Trophoblast cell (in vitro differentiated cells and primary cell): ENCODE data around the gene VHLL.

ENCODE experiments used
- DNase-seq, 2 donors: peaks; one replicate each; pipeline ENCODE4 v3.0.0-alpha.2; 2016
- H2AFZ ChIP-seq: 2 replicates; pipeline ENCODE4 v1.6.1; 2013; ENCODE audit warnings: low read length, moderate library complexity, mild to moderate bottlenecking; ENCODE audit not compliant: insufficient read depth, poor library complexity
- H2AK5ac ChIP-seq: 2 replicates; pipeline ENCODE4 v1.6.1; 2013; ENCODE audit warnings: mild to moderate bottlenecking, low read length
- H2BK120ac ChIP-seq: 2 replicates; pipeline ENCODE4 v1.6.1; 2013; ENCODE audit warnings: low read length, mild to moderate bottlenecking, moderate library complexity; ENCODE audit not compliant: insufficient read depth, poor library complexity
- H2BK12ac ChIP-seq: 2 replicates; pipeline ENCODE4 v1.6.1; 2013; ENCODE audit warnings: mild to moderate bottlenecking, low read length, moderate library complexity
- H2BK5ac ChIP-seq: 2 replicates; pipeline ENCODE4 v1.6.1; 2013; ENCODE audit warnings: low read length, low read depth, moderate library complexity, mild to moderate bottlenecking; ENCODE audit not compliant: poor library complexity
- H3K14ac ChIP-seq: 2 replicates; pipeline ENCODE4 v1.6.1; 2013; ENCODE audit warnings: mild to moderate bottlenecking, low read length
- H3K18ac ChIP-seq: 2 replicates; pipeline ENCODE4 v1.6.1; 2013; ENCODE audit warnings: mild to moderate bottlenecking, low read length
- H3K23ac ChIP-seq: 2 replicates; pipeline ENCODE4 v1.6.1; 2013; ENCODE audit warnings: low read length
- H3K27ac ChIP-seq: 2 replicates; pipeline ENCODE4 v1.5.1; 2013; ENCODE audit warnings: low read depth, mild to moderate bottlenecking, inconsistent platforms, low read length, moderate library complexity
- H3K27me3 ChIP-seq: 2 replicates; pipeline ENCODE4 v1.6.1; 2013; ENCODE audit warnings: inconsistent platforms, mild to moderate bottlenecking, low read length, moderate library complexity; ENCODE audit not compliant: insufficient read depth
- H3K36me3 ChIP-seq, 2 experiments: 1 replicate in 1 of 2; 2 replicates in 1 of 2; pipeline ENCODE4 v1.6.1; 2013; ENCODE audit warnings: low read length in 2 of 2, mild to moderate bottlenecking in 2 of 2, moderate library complexity in 1 of 2; ENCODE audit not compliant: insufficient read depth in 2 of 2, control insufficient read depth in 1 of 2
- H3K4ac ChIP-seq: 2 replicates; pipeline ENCODE4 v1.6.1; 2013; ENCODE audit warnings: low read depth, mild to moderate bottlenecking, low read length, moderate library complexity
- H3K4me1 ChIP-seq, 2 experiments: 1 replicate in 1 of 2; 2 replicates in 1 of 2; pipeline ENCODE4 v1.6.1; 2013; ENCODE audit warnings: low read length in 2 of 2, mild to moderate bottlenecking in 2 of 2, moderate library complexity in 1 of 2; ENCODE audit not compliant: insufficient read depth in 2 of 2, control insufficient read depth in 1 of 2
- H3K4me2 ChIP-seq: 2 replicates; pipeline ENCODE4 v1.6.1; 2013; ENCODE audit warnings: inconsistent platforms, mild to moderate bottlenecking, low read length, moderate library complexity
- H3K4me3 ChIP-seq: 2 replicates; pipeline ENCODE4 v1.5.1; 2013; ENCODE audit warnings: mild to moderate bottlenecking, low read depth, low read length, inconsistent platforms
- H3K79me1 ChIP-seq: one replicate; pipeline ENCODE4 v1.6.1; 2013; ENCODE audit warnings: low read length
- H3K79me2 ChIP-seq: 2 replicates; pipeline ENCODE4 v1.6.1; 2013; ENCODE audit warnings: low read length, mild to moderate bottlenecking; ENCODE audit not compliant: control insufficient read depth, insufficient read depth, poor library complexity
- H3K9ac ChIP-seq: 2 replicates; pipeline ENCODE4 v1.6.1; 2013; ENCODE audit warnings: mild to moderate bottlenecking, low read length
- H3K9me3 ChIP-seq: 2 replicates; pipeline ENCODE4 v1.6.1; 2013; ENCODE audit warnings: low read depth, mild to moderate bottlenecking, control low read depth, inconsistent platforms, low read length; ENCODE audit not compliant: insufficient read depth
- H4K12ac ChIP-seq: 2 replicates; pipeline ENCODE4 v1.6.1; 2013; ENCODE audit warnings: low read depth, mild to moderate bottlenecking, low read length, moderate library complexity
- H4K8ac ChIP-seq: 2 replicates; pipeline ENCODE4 v1.6.1; 2013; ENCODE audit warnings: low read depth, mild to moderate bottlenecking, low read length, moderate library complexity
- H4K91ac ChIP-seq: one replicate; pipeline ENCODE4 v1.6.1; 2013; ENCODE audit warnings: low read depth, mild to moderate bottlenecking, low read length, moderate library complexity
- WGBS: extraction: QIAGEN DNeasy Blood & Tissue Kit; methylation state at CpG from one replicate; pipeline ENCODE4 v1.1.7; 2013; ENCODE audit warnings: missing lambda C conversion rate; ENCODE audit not compliant: insufficient read length, insufficient coverage; ENCODE audit errors: extremely low coverage; 5-methylcytosine and 5-hydroxymethylcytosine counted together

The VHLL gene

DNA sequence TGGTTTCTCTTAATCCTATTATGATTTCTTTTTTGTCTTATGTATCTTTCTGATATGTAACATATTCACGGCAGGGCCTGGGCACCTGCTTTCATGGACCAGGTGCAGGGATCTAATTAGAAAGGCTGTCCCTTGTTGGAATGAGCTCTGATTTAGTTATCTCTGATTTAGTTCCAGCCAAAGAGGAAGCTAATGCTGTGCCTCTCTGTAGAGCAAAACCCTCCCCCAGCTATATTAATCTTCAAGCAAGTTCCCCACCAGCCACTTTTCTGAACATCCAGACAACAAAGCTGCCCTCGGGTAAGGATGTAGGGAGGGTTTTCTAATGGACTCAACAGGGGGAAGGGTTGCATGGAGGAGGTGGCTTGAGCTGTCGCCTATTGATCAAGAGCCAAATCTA lies 45.3 kb upstream of the VHLL start:
- Histone ChIP-seq H2BK12ac (no peak overlapping the region), H2BK5ac (no peak overlapping the region), H3K27ac (no peak overlapping the region), H4K8ac (no peak overlapping the region), H3K9me3 (no peaks in the 10 kb centered on the region), H2AFZ (no peak overlapping the region), H2BK120ac (no peak overlapping the region), H3K18ac (no peak overlapping the region), H3K4me2 (no peak overlapping the region), H4K91ac (no peak overlapping the region), H3K36me3 (no peaks in the 10 kb centered on the region), H3K23ac (no peak overlapping the region), H2AK5ac (no peak overlapping the region), H3K4ac (no peak overlapping the region), H3K4me1 (peaks cover 0 to 2% of the 10 kb centered on the region in 2 experiments), H3K79me2 (no peaks in the 10 kb centered on the region), H3K9ac (no peak overlapping the region), H3K4me3 (no peak overlapping the region), H4K12ac (no peak overlapping the region), H3K27me3 (no peaks in the 10 kb centered on the region), H3K79me1 (no peaks in the 10 kb centered on the region), H3K14ac (no peak overlapping the region)
- no CpG with 5 or more reads among the region's 3 CpGs for WGBS
- DNase-seq, result no peak

DNA sequence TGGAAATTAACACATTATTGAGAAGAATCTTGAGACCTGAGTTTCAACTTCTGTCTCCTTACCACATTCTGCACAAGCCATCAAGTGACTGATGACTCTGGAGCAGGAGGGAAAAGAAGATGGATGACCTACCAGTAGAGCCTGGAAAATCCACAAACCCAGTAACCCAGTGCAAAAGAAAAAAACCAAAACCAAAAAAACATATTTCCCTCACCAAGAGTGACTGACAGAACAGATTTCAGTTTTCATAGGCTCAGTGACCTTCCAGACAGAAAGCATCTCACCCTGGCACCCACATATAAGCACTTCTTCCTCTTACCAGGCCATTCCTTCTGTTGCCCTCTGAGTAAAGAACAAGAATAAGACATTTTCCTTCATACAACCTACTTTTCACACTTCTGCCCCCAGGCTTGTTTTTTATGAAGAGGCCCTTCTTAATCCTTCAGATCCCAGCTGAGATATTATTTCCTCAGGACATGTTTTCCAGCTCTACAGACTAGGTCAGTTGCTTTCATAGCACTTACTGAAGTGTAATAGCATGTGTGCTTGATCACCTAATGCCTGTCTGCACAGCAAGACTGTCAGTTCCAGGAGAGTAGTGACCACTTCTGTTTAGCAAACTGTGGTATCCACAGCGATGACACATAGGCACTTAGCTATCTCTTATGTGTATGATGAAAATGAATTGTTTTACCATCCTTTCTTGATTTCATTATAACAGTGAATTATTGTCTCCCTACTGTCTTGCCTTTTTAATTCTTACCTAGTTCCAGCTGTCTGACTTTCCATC lies 43.3 kb upstream of the VHLL start:
- Histone ChIP-seq H3K79me2 (peaks cover 4% of the 10 kb centered on the region), H3K27ac (no peak overlapping the region), H3K4me3 (no peak overlapping the region), H4K8ac (no peak overlapping the region), H4K12ac (no peak overlapping the region), H3K4me2 (no peak overlapping the region), H3K9ac (no peak overlapping the region), H3K18ac (no peak overlapping the region), H2BK120ac (no peak overlapping the region), H3K79me1 (peaks cover 5% of the 10 kb centered on the region), H3K4me1 (peaks cover 0 to 2% of the 10 kb centered on the region in 2 experiments), H3K9me3 (no peaks in the 10 kb centered on the region), H3K27me3 (no peaks in the 10 kb centered on the region), H4K91ac (no peak overlapping the region), H3K4ac (no peak overlapping the region), H2AFZ (no peak overlapping the region), H2BK12ac (no peak overlapping the region), H3K36me3 (no peaks in the 10 kb centered on the region), H2AK5ac (no peak overlapping the region), H3K14ac (no peak overlapping the region), H2BK5ac (no peak overlapping the region), H3K23ac (no peak overlapping the region)
- whole genome bisulfite sequencing, result no CpG with 5 or more reads among the region's 1 CpG
- DNase-seq, result no peak

DNA sequence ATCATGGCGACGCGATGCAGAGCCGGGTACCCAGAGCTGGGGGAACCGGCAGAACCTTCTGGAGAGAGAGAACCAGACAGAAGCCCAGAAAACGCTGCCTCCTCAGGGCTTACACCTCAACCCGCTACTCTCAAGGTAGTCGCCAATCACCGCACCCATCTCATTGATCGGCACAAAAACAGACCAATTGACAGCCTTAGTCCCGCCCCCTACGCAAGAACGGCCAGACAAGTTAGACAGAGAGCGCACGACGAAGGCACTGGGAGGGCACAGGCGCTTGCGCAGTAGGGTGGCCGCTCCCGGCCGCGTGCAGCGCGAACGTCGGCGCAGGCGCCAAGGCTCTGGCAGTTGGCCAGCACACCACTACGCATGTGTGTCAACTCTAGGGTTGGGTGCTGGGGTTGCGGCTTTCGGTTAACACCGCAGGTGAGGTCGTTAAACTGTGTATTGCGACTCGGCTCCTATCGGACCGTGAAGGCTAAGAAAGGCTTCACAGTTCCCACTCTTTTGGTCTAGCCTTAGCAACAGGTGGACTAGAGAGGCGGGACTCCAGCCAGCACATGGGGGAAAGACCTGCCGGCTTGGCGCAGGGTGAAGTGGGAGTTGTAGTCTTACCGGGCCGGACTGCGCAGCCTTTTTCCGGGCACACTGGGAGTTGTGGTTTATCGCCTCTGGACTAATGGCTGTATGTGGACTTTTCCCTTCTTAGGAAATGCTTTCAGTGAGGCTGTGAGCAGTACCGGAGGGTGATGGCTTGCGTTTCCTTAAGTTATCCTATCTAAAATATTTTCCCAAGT lies 39.3 kb upstream of the VHLL start, which contains the start of the genes CCT3 and TSACC:
CCT3 (minus strand) TSS at position 113 of the 797 bp plus-strand sequence; CDS start at position 5, 108 bp downstream.
TSACC (plus strand) TSS at position 347 of the 797 bp plus-strand sequence. CDS start 1,232 bp downstream, outside the sequence.
- Histone ChIP-seq H3K23ac (no peak within 1 kb of the TSS), H3K79me1 (peaks cover 5% of the 10 kb centered on the region), H4K8ac (peak within 1 kb of the TSS; percentile 91), H3K9me3 (no peaks in the 10 kb centered on the region), H3K4me2 (peak within 1 kb of the TSS; percentile 88), H3K4me3 (peak within 1 kb of the TSS; percentile 92), H3K14ac (peak within 1 kb of the TSS; percentile 83), H2AFZ (peak within 1 kb of the TSS; percentile 81), H3K27ac (peak within 1 kb of the TSS; percentile 59), H2BK5ac (no peak within 1 kb of the TSS), H3K4ac (peak within 1 kb of the TSS; percentile 97), H2AK5ac (no peak within 1 kb of the TSS), H3K36me3 (peaks cover 5 to 14% of the 10 kb centered on the region in 2 experiments), H4K91ac (peak within 1 kb of the TSS; percentile 75), H3K27me3 (no peaks in the 10 kb centered on the region), H2BK120ac (peak within 1 kb of the TSS; percentile 67), H2BK12ac (no peak within 1 kb of the TSS), H3K18ac (peak within 1 kb of the TSS; percentile 78), H3K4me1 (peaks cover 3 to 4% of the 10 kb centered on the region in 2 experiments), H3K79me2 (peaks cover 9% of the 10 kb centered on the region), H4K12ac (peak within 1 kb of the TSS; percentile 90), H3K9ac (peak within 1 kb of the TSS; percentile 96)
- DNase-seq, result peak; percentile 99 to 100
- WGBS, result no CpG with 5 or more reads among the region's 47 CpGs

DNA sequence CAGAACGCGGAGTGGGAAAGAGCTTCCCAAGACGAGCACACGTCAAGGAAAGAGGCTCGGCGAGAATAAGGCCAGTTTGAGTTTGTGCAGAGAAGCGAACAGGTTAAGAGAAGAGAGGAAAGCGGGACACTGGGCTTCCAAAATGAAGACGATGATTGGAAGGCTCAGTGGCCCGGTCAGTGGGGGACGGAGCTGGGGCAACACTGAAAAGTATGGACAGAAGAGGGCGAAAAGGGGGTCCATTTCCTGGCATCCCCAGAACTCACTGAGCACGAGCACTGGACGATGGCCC lies 38.7 kb upstream of the VHLL start:
- DNase-seq, result no peak
- Histone ChIP-seq H3K9me3 (no peaks in the 10 kb centered on the region), H3K23ac (no peak overlapping the region), H3K4ac (peak overlapping the region; percentile 66), H3K4me1 (peaks cover 3 to 4% of the 10 kb centered on the region in 2 experiments), H3K18ac (peak overlapping the region; percentile 78), H3K9ac (peak overlapping the region; percentile 96), H2BK5ac (no peak overlapping the region), H3K79me2 (peaks cover 9% of the 10 kb centered on the region), H3K27ac (peak overlapping the region; percentile 59), H2AK5ac (no peak overlapping the region), H3K14ac (peak overlapping the region; percentile 83), H3K36me3 (peaks cover 8 to 18% of the 10 kb centered on the region in 2 experiments), H2AFZ (peak overlapping the region; percentile 81), H3K4me2 (peak overlapping the region; percentile 88), H2BK120ac (peak overlapping the region; percentile 54), H3K27me3 (no peaks in the 10 kb centered on the region), H3K79me1 (peaks cover 5% of the 10 kb centered on the region), H2BK12ac (no peak overlapping the region), H4K8ac (peak overlapping the region; percentile 91), H3K4me3 (peak overlapping the region; percentile 92), H4K91ac (peak overlapping the region; percentile 75), H4K12ac (peak overlapping the region; percentile 90)
- WGBS, result no CpG with 5 or more reads among the region's 14 CpGs
